Prostate gland (tissue), 2 donors: ENCODE data around the gene GALNT2.

Source experiments
- POLR2A ChIP-seq: fragments of 450-650 bp; IDR thresholded peaks from one replicate; pipeline ENCODE4 v1.6.1; 2016; ENCODE audit warnings: antibody characterized with exemption, mild to moderate bottlenecking
- TF ChIP-seq, protein P1 (sequence below), 4 experiments: fragments of 200-600 bp in 2 of 4; fragments of 450-650 bp in 2 of 4; sonication (generic) in 2 of 4; IDR thresholded peaks; 1 replicate in 3 of 4; 2 replicates in 1 of 4; pipeline ENCODE4 v1.5.1; 2016 to 2019; ENCODE audit warnings: antibody characterized with exemption in 4 of 4, mild to moderate bottlenecking in 2 of 4, moderate library complexity in 2 of 4

DNA sequence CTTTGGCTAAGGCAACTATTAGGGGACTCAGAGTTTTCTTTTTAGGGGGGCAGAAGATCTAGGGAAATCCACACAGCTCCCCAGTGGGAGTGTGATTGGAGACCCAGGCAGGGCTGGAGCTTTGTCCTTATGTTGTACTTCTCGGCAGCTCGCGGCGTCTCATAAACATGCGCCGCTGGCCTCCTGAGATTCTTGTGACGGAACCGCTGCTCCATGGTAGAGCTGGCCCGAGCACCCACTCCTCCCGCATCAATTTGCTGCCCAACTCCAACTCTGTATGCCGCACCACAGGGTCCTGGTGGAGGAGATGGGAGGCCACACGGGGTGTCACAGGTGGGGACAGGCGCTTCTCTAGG is 143.9 kb downstream of the GALNT2 start:
- TF ChIP-seq POLR2A = no peak
- TF ChIP-seq, protein P1, sequence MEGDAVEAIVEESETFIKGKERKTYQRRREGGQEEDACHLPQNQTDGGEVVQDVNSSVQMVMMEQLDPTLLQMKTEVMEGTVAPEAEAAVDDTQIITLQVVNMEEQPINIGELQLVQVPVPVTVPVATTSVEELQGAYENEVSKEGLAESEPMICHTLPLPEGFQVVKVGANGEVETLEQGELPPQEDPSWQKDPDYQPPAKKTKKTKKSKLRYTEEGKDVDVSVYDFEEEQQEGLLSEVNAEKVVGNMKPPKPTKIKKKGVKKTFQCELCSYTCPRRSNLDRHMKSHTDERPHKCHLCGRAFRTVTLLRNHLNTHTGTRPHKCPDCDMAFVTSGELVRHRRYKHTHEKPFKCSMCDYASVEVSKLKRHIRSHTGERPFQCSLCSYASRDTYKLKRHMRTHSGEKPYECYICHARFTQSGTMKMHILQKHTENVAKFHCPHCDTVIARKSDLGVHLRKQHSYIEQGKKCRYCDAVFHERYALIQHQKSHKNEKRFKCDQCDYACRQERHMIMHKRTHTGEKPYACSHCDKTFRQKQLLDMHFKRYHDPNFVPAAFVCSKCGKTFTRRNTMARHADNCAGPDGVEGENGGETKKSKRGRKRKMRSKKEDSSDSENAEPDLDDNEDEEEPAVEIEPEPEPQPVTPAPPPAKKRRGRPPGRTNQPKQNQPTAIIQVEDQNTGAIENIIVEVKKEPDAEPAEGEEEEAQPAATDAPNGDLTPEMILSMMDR (IDR thresholded peaks at IDR 0.05) = no peak
